Endometrial microvascular endothelial cells (primary cell): ENCODE data around the gene IL7R. TPM values are rescaled to one million over a fixed set of nuclear protein-coding genes. Genes with fewer than 3 reads are reported as not detected.
"Not testable (repeated sequence)": the region's sequence is repeated elsewhere in the genome, so short reads cannot be mapped to it uniquely, and the experiment has no call there.

ENCODE experiments used
- in situ Hi-C: cut with HindIII; loops from 2 replicates; pipeline ENCODE4 v1.10.0; 2017; ENCODE audit warnings: low sequenced_read_pairs, low pct_unique_long_range_greater_than_20kb; ENCODE audit errors: inconsistent ontology term
- total RNA-seq: library from RNA; depleted of rRNA; stranded (reverse); fragments of >200 nt; gene quantifications from one replicate; pipeline ENCODE4 v1.2.3, GENCODE V29; 2015; ENCODE audit errors: inconsistent ontology term

The IL7R gene
- total RNA-seq, 1 donor from 2014 or later = 9.2 TPM

- in situ Hi-C loops = no loop called here
Observed at GRCh38 chr5:35835796-35836742, 20.6 kb upstream of the IL7R start.

DNA sequence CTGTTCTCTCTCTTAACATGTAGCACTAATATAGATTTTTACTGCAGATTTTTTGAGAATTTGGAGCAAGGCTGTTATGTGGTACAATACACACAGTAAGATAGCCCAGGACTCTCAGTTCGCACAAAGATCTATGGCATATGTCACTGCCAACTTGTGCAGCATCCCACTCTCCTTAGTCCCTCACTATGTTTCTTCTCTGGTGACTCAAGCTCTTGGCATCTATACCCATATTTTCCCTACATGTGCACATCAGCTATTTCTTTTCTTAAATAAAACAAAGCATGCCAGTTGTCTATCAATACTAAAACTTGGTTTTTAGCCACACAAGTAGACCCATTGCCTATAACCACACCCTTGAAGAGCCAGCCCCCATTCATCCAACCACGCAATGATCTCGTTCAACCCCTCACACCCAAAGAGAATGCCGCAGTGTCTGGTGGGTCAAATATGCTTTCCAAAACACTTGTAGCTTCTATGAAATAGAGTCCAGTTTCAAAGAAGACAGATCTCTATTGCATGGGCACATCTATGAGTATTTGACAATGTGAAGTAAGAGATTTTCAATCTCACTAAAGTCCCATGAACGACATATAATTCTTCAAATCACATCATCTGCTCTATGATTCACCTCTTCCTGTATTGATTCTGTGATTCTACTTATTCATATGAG, 18.2 kb upstream of the IL7R start:
- in situ Hi-C loops = no loop called here

DNA sequence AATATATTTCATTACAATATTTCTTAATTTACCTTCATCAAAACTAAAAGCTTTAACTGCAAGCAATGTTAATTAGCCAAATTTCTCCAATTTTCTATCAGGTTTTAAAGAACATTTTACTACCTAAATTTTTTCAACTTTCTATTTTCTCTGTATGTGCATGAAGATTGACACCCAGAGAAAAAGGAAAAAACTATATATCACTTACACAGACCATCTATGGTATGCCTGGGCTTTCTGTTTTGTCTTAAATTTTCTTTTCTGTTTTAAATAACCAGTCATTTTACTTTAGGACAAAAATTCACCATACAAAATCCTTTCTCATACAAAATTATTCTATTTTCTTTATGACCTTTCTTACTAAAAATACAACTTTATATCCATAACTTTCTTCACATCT, 13.8 kb upstream of the IL7R start:
- in situ Hi-C loops = no loop called here

- in situ Hi-C loops = not testable (repeated sequence)
Observed at GRCh38 chr5:35845508-35845907, 11.2 kb upstream of the IL7R start.

DNA sequence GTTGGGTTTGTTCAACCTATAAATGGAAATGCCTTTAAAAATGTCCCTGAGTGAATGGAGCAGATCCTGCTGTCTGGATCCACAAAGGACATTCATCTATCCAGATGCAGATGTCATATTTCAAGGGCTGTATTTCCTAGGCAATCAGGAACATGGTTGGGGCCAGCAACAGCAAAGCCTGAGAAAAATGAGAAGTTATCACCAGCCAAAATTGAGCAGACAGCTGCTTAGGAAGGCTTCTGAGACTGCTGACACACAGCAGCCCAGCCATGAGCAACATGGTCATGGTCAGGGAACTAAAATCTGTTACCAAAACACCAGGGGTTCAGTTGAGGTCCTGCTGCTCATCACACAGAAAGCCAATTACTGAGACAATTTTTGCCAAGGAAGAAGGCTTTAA, 9.2 kb upstream of the IL7R start:
- in situ Hi-C loops = no loop called here

GRCh38 chr5:35847961-35848360, 8.7 kb upstream of the IL7R start:
- in situ Hi-C loops = no loop called here

DNA sequence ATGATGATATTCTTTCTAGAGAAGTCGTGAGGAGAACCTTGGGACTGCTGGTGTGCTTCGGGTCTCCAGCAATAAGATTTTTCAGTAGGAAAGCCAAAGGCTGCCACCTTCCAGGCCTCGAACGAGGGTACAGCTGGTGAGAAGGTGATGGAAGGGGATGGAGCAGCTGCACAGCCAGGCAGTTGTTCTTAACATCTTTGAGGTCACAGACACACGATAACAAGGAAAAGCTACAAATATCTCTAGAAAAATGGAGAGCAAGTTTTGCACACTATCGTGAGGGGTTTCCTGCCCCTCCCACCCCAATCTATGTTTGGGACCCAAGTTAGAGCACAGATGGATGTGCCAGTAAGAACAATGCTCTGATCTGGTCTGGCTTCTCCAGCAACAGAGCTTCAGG, 6.8 kb upstream of the IL7R start:
- in situ Hi-C loops = no loop called here

DNA sequence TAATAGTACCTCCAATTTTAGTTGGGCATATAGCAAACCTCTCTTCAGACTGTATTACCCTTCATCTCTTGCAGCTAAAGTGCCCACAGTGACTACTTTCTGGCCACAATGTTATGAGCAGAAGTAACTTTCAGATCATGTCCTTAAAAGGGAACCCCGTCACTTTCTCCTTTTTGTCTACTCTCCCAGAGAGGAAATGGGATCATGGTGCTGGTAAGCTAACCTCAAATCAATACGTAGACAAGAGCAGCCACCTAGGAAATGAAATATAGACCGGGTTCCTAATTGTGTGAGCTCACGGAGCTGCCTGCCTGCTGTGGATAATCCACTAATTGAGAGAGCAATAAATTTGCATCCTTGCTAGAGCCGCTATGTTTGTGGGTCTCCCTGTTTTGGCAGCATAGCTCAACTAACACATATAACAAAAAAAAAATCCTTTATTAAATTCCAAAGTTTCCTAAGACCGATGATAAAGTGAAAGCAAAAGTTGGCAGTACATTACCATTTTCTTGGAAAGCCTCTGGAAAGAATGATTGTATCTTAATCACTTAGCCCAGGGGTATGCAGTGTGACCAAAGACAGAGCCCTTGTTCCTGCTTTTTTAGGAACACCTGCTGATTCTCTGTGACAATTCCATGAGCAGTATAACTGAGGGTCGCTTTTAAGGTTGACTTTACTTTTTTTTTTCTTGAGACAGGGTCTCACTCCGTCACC, 5.6 kb upstream of the IL7R start:
- in situ Hi-C loops = no loop called here

- in situ Hi-C loops = no loop called here
Observed at GRCh38 chr5:35852084-35852734, 4.5 kb upstream of the IL7R start.

- in situ Hi-C loops = no loop called here
Observed at GRCh38 chr5:35852773-35853172, 3.9 kb upstream of the IL7R start.

DNA sequence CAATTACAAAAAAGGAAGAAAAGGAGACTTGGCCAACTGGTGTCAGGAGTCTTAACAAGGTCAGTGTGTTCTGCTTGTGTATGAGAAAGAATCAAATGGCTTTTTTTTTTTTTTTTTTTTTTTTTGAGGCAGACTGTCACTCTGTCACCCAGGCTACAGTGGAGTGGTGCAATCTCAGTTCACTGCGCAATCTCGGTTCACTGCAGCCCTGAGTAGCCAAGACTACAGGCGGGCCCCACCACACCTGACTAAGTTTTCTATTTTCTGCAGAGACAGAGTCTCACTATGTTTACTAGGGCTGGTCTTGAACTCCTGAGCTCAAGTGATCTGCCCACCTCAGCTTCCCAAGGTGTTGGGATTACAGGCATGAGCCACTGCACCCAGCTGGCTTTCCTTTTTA, 3.1 kb upstream of the IL7R start:
- in situ Hi-C loops = no loop called here

DNA sequence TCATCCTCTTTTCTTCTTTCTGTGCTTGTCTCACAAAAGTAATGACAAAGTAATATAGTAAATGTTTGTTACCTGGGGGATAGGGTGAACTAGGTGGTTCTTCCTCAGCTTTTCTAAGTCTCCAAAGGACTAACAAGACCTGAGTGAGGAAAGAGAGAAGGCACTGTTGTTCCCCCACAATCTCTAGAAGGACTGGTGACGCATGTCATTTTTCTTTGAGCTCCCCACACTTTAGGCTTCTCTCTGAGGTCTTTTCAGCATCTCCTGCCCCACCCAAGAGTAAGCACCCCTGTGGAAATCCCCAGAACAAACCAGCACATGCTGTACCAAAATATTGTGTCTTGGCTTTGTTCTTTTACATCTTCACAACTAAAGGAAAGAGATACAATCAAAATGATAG, 2.4 kb upstream of the IL7R start:
- in situ Hi-C loops = no loop called here

DNA sequence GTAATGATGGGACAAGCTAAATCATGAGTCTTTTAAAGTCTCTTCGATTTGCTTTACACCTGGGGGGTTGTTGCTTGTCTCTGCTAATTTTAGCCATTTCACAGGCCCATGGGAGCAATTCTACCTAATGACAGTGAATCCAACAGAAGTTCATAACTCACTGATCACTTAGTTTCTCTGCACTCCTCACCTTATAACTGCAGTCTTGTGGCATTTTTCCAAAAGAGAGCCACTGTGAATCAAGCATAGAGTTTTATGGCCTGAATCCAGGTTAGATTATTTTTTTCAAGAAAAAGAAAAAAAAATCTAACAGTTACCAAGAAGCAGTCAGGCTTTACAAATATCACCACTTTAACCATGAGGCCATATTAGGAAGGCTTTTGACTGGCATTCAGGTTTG, 1.5 kb upstream of the IL7R start:
- in situ Hi-C loops = no loop called here

- in situ Hi-C loops = not testable (repeated sequence)
Observed at GRCh38 chr5:35856186-35856764, 416 bp upstream of the IL7R start.

- in situ Hi-C loops = no loop called here
Observed at GRCh38 chr5:35857606-35858205, 1.0 kb downstream of the IL7R start.

DNA sequence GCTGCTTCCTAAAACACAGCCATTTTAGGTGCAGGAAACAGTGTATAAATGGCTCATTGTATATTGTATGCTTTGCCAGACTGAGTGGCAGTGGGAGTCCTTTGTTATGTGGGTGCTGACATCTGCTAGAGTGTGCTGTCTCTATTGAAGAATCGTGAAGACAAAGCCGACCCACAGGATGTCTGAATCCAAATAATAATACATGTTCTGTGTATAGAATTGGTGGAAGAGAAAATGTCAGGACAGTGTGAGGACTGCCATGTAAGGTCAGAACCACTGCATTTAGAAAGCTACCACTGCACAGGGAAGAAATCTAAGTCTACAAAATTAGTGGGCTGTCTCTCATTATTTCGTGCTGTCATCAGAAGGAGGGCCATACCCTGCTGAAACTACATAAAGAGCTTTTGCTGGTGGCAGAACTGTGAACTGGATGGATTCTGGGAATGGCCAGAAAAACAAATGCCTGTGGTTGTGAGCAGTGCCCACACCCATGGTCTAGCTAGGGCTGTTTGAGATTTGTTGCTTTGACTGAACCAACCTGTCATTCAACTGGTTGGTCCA, 2.5 kb downstream of the IL7R start:
- in situ Hi-C loops = no loop called here

GRCh38 chr5:35860686-35861085, 4.0 kb downstream of the IL7R start:
- in situ Hi-C loops = no loop called here

- in situ Hi-C loops = no loop called here
Observed at GRCh38 chr5:35861718-35862117, 5.0 kb downstream of the IL7R start.
